ENCODE data around the gene SALL1.

The SALL1 gene

DNA sequence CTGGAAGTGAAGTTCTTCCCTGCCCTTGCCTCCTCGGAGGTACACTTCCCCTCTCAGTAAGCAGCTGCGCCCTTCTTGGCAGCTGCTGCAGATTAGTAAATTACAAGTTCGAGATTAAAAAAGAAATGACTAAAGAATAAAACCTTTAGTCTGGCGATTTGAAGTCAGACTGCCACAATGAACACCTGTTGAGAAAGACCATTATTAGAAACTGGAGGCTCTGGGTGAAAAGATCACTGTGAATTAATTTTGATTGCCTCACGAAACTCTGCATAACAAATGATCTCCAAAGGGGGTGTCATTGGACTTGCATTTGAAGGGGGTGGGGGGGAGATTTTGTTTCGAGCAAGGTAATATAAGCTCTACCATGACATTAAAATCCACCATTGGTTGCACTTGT lies 39.3 kb downstream of the SALL1 start:
- no peak for DNase-seq (ENCODE audit: low read depth)

DNA sequence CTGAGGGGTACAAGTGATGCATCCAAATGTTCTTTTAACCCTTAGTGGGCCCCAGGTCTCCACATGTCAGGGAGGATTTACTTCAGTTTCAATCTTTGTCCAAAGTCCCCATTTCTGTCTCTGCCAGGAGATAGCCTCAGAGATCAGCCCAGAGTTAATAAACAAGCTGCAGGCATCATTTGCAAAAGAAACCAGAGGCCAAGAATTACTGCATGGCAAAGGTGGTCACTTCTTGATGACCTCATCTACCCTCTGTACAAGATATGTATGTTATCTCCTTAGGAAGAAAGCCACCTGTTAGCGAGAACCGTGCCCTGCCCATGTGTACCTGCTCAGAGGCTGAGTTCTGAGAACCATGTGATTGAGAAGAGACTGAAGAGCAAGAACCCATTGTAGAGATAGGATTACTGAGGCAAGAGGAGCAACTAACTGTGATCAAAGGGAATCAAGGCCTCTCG lies 40.3 kb downstream of the SALL1 start:
- no peak for DNase-seq (ENCODE audit: low read depth)

DNA sequence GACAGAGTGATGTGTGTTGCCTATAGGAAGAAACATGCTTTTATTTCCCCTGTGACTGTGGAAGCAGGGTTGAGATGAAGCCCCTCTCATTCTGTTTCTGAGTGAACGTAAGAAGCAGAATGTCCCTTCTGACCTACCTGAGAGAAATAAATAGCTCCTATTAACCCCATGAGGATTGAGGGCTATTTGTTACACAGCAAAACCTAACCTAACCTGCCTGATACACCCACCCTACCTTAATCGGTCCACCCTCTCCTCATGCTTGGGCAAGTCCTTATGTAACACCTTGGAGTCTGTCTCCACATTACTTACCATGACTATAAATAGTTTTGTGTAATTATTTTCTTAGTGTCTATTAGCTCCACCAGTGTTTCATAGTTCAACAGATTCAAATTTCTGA lies 41.9 kb downstream of the SALL1 start:
- DNase-seq (ENCODE audit: low read depth), result no peak

DNA sequence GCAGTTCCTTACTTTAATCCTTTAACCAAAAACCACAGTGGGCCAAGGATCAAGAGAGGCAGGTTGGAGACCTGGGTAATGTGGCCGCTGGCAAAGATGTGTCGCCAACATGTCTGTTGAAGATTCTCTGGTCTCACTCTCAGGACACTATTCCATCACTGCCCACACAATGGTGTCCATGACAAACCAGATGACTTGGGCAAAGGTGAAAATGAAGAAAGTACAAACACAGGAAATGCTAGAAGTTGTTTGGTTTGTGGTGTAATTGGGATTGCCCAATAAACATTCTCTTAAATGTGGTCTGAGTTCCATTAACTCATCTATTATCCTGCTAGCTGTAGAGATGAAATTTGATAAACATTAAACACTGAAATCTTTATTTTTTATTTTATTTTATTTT lies 43.3 kb downstream of the SALL1 start:
- DNase-seq (ENCODE audit: low read depth), result no peak

DNA sequence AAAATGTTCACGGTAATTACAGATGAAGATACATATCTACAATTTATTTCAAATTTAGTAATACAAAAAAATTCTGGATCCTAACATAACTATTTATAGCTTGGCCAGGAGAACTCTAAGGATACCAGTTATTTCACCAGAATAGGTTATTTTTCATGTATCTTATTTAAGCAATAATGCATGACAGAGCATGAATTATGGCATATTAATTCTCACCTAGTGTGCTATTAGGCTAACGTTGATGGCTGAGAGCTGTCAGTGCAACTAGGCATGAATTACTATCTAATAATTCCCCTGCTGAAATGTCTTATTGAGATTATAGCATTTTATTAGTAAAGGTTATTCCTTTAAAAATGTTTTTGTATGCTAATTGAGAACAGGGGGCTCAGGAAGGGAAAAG lies 44.5 kb downstream of the SALL1 start:
- DNase-seq (ENCODE audit: low read depth), result no peak

DNA sequence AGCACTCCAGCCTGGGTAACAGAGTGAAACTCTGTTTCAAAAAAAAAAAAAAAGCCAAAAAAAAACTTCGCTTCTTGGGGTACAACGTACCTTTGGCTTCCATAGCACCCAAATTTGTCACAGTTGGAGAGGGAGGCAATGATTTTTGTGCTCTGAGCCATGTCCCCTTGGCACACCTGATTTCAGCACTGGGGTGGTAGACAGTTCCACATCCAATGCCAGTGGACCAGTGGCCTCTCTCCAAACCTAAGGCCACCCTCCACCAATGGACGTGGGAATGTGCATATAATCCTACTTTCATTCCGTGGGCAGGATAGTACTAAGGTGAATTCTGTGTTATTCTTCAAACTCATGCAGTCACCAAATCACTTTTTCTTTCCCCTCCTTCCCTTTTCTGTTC lies 47.5 kb downstream of the SALL1 start:
- no peak for DNase-seq (ENCODE audit: low read depth)

DNA sequence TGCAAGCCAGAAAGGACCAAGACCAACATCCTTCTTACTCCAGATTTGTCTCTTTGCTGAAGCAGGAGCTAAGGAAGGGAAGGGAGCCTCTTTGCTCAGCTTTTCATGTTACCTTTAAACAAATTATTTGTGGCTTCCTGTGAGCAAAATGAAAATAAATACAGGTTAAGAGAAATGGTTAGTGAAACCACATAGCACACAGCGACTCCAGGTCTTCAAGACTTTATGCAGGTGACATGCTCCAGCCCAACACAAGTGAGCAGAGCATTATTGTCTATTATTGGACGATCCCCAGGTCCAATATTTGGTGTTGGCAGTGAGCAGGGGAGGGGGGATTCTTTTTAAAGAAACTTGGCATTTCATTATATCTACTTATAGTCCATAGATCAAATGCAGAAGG lies 53.3 kb downstream of the SALL1 start:
- no peak for DNase-seq (ENCODE audit: low read depth)

DNA sequence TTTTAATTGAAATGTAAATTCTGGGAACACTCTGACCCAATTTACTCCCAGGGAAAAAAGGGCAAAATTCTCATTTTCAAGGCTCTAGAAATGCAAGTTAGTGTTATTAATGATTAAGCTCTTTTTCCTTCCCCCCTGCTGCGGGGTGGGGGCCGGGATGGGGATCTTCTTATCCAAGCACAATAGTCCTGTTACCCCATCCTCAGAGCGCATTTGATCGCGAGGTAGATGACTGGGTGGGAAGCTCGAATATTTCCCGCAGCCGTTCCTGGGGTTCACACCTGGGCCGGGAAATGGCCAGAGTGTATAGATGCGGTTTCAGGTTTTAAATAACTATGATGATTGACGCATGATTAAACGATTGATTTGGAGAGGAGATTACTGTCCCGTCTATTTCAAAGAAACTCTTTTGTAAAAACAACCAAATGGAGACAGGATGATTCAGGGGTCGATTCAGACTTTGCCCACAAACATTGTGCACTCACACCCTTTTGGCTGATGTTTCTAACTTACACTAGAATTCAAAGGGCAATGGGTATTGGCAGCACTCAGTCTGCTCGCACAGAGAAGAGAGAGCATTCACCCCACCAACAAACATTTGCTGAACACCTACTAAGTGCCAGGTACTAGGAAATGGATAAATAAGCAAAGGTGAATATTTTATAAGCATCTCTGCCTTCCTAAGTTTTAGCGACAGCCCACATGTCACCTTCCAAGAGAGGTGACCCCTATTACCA lies 55.0 kb downstream of the SALL1 start:
- no peak for DNase-seq (ENCODE audit: low read depth)

DNA sequence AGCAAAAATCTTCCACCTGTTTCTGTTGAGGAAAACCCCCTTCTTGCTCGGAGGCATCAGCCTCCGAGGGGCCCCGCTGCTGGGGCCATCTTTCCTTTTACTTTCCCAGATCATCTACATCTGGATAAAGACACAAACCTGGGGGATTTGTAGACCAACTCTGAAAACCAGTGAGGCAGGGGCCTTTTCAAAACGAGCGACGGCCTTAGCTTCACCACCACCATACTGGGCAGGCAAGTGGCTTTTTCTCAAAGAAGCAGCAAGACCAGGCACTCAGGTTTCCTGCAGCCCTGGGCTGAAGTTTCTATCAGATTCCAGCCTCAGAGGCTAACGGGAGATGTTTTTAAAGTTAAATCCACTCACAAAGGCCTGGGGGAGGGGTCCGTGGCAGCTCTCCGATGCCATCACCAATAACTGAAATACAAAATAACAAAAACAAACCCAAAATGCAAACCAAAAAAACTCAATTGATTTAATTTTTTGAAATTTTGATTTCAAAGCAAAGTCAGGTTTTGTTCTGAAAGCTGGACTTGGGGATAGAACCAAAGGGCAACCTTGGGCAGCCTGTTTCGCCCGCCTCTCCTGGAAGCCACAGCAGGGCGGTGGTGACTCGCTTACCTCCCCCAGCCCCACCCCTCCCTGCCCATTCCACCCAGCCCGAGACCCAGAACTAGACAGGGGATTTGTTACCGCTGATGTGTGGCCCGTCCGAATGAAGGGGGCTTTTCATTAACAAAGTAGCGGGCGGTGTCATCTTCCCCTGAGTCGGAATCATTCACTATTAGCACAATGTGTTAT lies 55.8 kb downstream of the SALL1 start:
- DNase-seq (ENCODE audit: low read depth), result no peak

DNA sequence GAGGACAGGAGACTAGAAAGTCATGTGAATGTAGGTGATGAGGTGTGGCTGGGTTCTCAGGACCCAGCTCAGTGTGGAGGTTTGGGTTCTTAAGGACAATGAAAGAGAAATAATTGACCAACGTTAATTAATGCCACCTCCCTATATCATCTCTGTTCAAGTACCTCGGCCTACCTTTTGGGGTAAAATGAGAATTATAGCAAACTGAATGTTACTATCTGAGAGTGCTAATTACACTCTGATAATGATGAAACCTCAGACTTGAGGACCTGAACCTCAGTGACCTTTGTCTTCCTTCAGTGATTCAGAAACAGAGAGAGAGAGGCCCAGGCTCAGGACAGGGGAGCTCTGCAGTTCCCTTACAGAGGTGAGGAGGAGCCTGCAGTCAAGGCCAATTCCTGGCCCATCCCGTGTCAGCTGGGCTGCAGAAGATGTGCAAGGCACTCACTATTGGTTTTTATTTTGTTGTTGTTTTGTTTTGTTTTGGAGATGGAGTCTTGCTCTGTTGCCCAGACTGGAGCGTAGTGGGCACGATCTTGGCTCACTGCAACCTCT lies 57.3 kb downstream of the SALL1 start:
- DNase-seq (ENCODE audit: low read depth), result no peak

Data from activated T-cell treated with anti-CD3 and anti-CD28 coated beads for 1 hour (primary cell).